Mesodermal cell (in vitro differentiated cells): Measurements from ENCODE around the gene DNAH11.

Source experiments
- H3K27ac ChIP-seq: 2 replicates; pipeline ENCODE4 v1.7.0; 2013; ENCODE audit warnings: mild to moderate bottlenecking, low read depth, low read length, moderate library complexity; ENCODE audit not compliant: severe bottlenecking
- H3K36me3 ChIP-seq: 2 replicates; pipeline ENCODE4 v1.7.1; 2013; ENCODE audit warnings: mild to moderate bottlenecking, low read length, moderate library complexity; ENCODE audit not compliant: control insufficient read depth, insufficient read depth
- H3K4me1 ChIP-seq: one replicate; pipeline ENCODE4 v1.7.1; 2013; ENCODE audit warnings: mild to moderate bottlenecking, low read length; ENCODE audit not compliant: insufficient read depth, control insufficient read depth, poor library complexity, severe bottlenecking
- H3K4me3 ChIP-seq: 2 replicates; pipeline ENCODE4 v1.7.0; 2013; ENCODE audit warnings: low read length, control low read depth, mild to moderate bottlenecking; ENCODE audit not compliant: insufficient read depth, poor library complexity, severe bottlenecking; ENCODE audit errors: extremely low read depth
- H3K9me3 ChIP-seq: 2 replicates; pipeline ENCODE4 v1.7.1; 2013; ENCODE audit warnings: mild to moderate bottlenecking, low read length, moderate library complexity; ENCODE audit not compliant: control insufficient read depth
- WGBS, 2 experiments: methylation state at CpG; one replicate each; pipeline ENCODE4 v1.1.5; 2013; ENCODE audit warnings: missing lambda C conversion rate in 2 of 2; ENCODE audit not compliant: insufficient coverage in 2 of 2; 5-methylcytosine and 5-hydroxymethylcytosine counted together

DNAH11 gene

DNA sequence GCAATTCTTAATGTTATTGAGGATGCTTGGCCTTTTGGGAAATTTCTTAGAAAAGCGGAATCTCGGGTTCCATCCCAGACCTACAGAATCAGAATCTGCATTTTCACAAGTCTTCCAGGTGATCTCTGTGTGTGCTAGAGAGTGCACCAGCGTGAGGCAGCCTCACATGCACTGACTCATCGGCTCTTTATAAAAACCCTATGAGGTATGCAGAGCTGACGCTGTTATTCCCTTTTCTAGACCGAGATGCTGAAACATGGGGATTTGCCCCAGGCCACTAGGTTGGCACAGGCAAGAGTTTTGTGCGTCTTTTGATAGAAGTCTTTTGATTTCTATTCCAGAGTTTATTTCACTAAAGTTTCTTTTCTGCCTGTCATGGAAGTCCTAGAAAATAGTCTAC lies 341.7 kb downstream of the DNAH11 start:
- Histone ChIP-seq H3K36me3 (no peaks in the 10 kb centered on the region), H3K9me3 (no peaks in the 10 kb centered on the region), H3K27ac (no peak overlapping the region), H3K4me1 (no peaks in the 10 kb centered on the region), H3K4me3 (no peak overlapping the region)
- WGBS, 2 experiments = 87 to 94% methylated on average over 5 of the region's 7 CpGs

- no peak overlapping the region for H3K4me3 ChIP-seq
- no peaks in the 10 kb centered on the region for H3K4me1 ChIP-seq
- no peaks in the 10 kb centered on the region for H3K36me3 ChIP-seq
- no peaks in the 10 kb centered on the region for H3K9me3 ChIP-seq
- WGBS, 2 experiments = 66% methylated on average over 2 of the region's 4 CpGs; no CpG with 5 or more reads in 1 of the 2 experiments
- no peak overlapping the region for H3K27ac ChIP-seq
Observed at GRCh38 chr7:21886396-21886795, 343.6 kb downstream of the DNAH11 start.

DNA sequence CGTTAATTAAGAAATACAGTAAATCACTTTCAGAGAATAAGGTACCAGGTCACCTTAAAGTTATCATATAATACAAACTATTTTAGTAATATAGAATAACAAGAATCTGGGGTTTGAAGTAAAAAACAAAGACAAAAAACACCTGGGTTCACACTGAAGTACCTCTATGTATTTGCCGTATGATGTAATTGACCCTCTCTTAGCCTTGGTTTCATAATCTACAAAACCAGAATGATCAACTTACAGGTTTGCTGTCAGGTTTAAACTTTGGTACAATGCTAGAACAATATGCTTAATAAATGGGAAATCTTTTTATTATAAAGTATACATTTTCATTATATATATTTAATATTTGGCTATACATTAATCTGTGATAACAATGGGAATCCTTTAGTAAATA lies 344.5 kb downstream of the DNAH11 start:
- H3K36me3 ChIP-seq = no peaks in the 10 kb centered on the region
- no peak overlapping the region for H3K27ac ChIP-seq
- WGBS, 2 experiments = 100% methylated on average over 1 of the region's 2 CpGs; no CpG with 5 or more reads in 1 of the 2 experiments
- H3K9me3 ChIP-seq = no peaks in the 10 kb centered on the region
- no peak overlapping the region for H3K4me3 ChIP-seq
- H3K4me1 ChIP-seq = no peaks in the 10 kb centered on the region

DNA sequence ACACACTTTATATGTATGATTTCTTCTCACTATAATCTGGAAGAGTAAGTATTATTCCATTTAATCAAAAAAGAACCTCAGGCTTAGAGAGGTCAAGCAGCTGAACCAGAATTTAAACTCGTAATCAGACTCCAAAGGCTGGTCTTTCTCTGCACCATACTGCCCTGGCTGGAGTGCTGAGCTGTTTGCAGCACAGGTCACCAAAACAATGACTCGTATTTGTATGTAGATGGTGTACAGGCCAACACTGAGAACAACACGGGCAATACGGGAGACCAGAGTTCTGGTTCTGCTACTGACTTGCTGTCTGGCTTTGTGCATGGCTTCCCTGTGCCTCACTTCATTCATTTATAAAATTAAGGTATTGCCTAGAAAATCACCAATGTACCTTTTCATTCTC lies 344.9 kb downstream of the DNAH11 start:
- Histone ChIP-seq H3K9me3 (no peaks in the 10 kb centered on the region), H3K36me3 (no peaks in the 10 kb centered on the region), H3K4me1 (no peaks in the 10 kb centered on the region), H3K4me3 (no peak overlapping the region), H3K27ac (no peak overlapping the region)
- WGBS, 2 experiments = 54 to 100% methylated on average over 1 to 3 of the region's 4 CpGs

DNA sequence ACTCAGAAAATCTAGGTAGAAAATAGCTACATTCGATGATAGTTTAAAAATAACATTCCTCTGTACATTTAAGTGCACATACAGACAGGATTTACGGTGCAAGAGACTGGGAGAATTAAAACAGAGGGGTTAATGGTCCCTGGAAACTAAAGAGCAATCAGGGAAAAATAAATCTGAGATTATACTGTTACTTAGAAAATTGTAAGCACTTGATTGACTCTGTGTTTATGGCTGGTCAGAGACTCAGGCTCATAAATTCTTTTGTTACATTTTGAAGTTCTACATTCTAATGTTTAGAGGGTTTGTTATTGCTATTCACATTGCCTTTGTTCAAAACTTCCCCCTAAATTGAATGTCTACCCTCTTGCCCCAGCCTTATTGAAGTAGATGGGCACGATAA lies 348.5 kb downstream of the DNAH11 start:
- Histone ChIP-seq H3K36me3 (no peaks in the 10 kb centered on the region), H3K9me3 (no peaks in the 10 kb centered on the region), H3K27ac (no peak overlapping the region), H3K4me1 (no peaks in the 10 kb centered on the region), H3K4me3 (no peak overlapping the region)
- WGBS, 2 experiments = no CpG with 5 or more reads among the region's 3 CpGs

DNA sequence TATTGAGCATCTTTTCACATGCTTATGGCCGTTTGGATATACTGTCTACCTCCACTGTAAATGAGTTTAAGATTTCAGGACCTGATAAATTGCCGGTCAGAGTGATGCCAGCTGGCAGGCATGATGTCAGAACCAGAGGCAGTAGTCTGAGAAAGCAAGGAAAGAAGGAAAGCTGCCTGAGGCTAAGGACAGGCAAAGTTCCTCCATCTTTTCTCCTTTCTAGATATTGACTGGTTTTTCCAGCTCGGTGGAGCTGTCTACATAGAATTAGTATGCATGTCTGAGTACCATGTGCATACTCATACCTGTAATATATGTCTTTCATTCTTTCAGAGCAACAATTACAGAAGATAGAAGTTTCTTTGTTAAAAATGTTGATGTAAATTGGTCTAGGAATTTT lies 350.6 kb downstream of the DNAH11 start:
- Histone ChIP-seq H3K27ac (no peak overlapping the region), H3K9me3 (no peaks in the 10 kb centered on the region), H3K4me1 (no peaks in the 10 kb centered on the region), H3K36me3 (no peaks in the 10 kb centered on the region), H3K4me3 (no peak overlapping the region)
- WGBS, 2 experiments = 100% methylated on average over 1 of the region's 3 CpGs

DNA sequence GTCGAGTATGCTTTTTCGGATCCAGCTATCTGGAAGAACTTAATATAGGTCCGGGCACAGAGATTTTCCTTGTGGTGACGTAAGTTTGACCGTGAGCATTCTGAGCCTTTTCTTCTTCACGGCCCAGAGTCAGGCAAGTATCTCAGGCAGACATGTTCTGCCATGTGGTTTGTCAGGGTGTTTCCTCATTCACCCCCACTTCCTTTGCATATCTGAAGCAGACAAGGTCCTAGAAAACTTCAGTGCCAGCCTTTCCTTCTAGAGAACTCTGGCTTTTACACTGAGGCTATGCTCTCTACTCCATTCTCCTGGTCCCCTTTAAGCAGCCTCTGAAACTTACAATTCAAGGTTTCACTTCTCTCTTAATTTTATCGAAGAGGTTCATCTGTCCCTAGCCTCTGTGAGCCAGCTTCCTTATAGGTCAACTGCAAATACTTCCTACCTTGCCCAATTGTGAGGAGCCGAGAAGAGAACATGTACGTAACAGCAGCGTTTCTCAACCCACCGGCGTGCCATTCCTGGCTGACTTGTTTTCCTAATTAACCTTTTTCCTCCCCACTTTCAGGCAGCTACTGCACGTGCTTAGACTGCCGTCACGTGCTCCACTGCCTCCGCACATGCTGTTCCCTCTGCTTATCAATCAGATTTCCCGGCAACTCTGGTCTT lies 355.6 kb downstream of the DNAH11 start:
- Histone ChIP-seq H3K27ac (no peak overlapping the region), H3K9me3 (no peaks in the 10 kb centered on the region), H3K36me3 (no peaks in the 10 kb centered on the region), H3K4me1 (no peaks in the 10 kb centered on the region), H3K4me3 (no peak overlapping the region)
- 83 to 85% methylated on average over 15 to 17 of the region's 17 CpGs for WGBS, 2 experiments

DNA sequence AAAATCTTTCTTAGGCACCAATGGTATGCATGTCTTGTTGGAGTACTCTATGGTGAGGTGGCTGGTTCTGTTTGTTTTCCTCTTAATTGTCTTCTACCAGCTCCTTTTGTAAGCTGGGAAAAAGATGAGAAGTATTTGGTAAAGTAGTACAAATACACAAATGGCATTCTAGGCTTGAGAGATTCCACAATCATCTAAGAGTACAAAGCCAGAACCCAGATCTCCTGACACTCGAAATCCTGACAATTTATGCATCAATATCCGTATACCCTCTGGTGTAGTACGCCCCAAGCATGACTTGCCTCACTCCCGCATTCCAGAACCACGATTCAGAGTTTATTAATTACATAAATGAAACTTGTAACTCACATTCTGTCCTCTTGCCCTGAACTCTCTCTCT lies 359.4 kb downstream of the DNAH11 start:
- H3K36me3 ChIP-seq = no peaks in the 10 kb centered on the region

GRCh38 chr7:21903020-21903786 lies 360.4 kb downstream of the DNAH11 start:
- H3K4me1 ChIP-seq = no peaks in the 10 kb centered on the region
- no peak overlapping the region for H3K4me3 ChIP-seq
- 90 to 92% methylated on average over 7 to 10 of the region's 14 CpGs for WGBS, 2 experiments
- no peaks in the 10 kb centered on the region for H3K9me3 ChIP-seq
- H3K36me3 ChIP-seq = no peaks in the 10 kb centered on the region
- H3K27ac ChIP-seq = no peak overlapping the region

More for the DNA sequence above, 359.4 kb downstream of the DNAH11 start:
- Histone ChIP-seq H3K4me3 (no peak overlapping the region), H3K4me1 (no peaks in the 10 kb centered on the region), H3K9me3 (no peaks in the 10 kb centered on the region), H3K27ac (no peak overlapping the region)
- 100% methylated on average over 5 of the region's 5 CpGs for WGBS, 2 experiments

- no peaks in the 10 kb centered on the region for H3K9me3 ChIP-seq
- no peak overlapping the region for H3K4me3 ChIP-seq
Observed at GRCh38 chr7:21908746-21909145, 365.9 kb downstream of the DNAH11 start.

DNA sequence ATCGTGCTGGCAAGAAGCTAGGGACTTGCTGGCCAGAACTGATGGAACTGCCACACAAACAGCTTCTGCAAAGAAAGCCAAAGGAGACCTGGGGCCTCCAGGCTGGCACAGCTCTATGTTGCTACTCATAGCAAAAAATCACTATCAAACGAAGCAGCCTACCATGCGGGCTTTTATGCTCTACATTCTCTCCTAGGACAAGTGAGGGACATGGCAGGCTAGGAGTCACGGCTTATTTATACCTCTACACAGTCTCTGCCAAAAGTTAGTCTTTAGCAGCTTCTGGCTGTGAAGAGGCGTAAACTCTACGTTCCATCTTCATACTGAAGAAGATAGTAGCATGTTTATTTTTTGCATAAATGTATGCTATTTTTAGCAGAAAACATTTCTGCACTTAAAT lies 367.4 kb downstream of the DNAH11 start:
- H3K9me3 ChIP-seq = no peaks in the 10 kb centered on the region
- WGBS, 2 experiments = 88 to 100% methylated on average over 1 to 4 of the region's 6 CpGs
- H3K4me3 ChIP-seq = no peak overlapping the region
- no peak overlapping the region for H3K27ac ChIP-seq
- H3K36me3 ChIP-seq = no peaks in the 10 kb centered on the region
- no peaks in the 10 kb centered on the region for H3K4me1 ChIP-seq

More at GRCh38 chr7:21908746-21909145, 365.9 kb downstream of the DNAH11 start:
- 92 to 94% methylated on average over 5 of the region's 5 CpGs for WGBS, 2 experiments
- Histone ChIP-seq H3K4me1 (no peaks in the 10 kb centered on the region), H3K27ac (no peak overlapping the region), H3K36me3 (no peaks in the 10 kb centered on the region)
